Measurements from ENCODE around the gene FLACC1.

Gene FLACC1

DNA sequence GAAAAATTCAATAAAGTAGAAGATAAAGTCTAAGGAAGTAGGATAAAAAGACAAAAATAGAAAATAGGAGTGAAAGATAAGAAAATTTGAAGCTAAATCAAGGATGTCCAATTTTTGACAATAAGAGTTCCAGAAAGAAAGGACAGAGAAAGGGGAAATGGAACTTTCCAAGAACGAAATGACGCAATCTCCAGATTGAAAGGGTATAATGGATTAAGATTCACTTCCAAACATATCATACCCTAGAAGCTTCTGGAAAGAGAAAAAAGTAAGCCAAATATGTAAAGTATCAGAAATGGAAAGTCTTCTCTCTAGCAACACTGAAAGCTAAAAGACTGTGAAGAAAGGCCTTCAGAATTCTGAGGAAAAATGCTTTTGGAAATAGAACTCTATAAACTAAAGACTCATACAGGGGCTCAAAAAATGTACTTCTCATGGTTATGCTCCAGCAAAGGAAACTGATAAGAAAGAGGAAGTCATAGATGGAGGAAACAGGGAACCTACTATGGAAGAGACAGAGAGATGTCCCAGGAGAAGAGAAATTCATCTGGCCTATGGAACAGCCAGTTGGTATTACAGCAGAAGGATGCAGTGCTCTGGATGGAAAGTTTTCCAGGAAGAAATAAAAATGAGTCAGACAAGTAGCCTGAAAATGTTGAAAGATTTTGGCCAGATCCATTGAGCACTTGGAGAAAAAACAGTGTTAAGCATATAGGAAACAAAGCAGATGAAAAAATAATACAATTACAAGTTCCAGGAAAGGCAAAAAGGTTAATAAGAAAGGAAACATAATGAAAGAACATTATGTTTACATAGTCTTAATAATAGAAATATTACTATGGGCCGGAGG is 76.7 kb downstream of the FLACC1 start:
- no peak for DNase-seq (ENCODE audit: insufficient read length, low spot score)
- FAIRE-seq, result peak; percentile 14

DNA sequence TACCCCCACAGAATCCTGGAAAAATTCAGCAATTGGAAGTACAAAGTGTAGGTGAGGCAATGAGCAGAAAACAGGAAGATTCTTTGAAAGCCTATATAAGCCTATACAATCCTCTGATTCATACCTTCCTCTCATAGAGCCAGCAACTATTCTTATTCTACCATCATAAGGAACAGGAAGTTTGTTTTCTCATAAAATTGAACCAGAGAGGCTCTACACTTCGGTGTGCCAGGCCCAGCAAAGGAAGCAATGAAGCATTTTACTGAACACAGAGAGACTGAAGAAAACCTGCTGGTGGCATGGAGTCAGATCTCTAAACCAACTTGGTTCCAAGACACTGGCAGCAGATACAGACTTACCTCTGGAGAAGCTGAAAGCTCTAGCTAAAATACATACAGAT is 78.1 kb downstream of the FLACC1 start:
- FAIRE-seq (peak; percentile 44), DNase-seq (ENCODE audit: insufficient read length, low spot score) (no peak)

DNA sequence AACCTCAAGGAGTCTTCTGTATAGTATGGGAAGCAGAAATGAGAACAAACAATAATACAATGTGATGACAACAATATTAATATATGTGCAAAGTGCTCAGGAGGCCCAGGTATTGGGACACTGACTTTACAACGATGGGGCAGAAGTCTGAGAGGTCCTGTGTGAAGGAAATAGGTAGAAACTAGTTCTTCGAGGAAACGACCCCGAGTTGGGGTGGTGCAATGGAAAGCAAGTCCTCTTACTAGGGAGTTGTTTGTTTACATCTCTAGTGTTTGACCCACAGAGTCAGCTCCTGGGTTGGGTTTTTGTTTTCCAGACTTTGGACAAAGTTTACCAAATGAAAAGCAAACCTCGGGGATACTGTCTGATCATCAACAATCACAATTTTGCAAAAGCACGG is 80.6 kb downstream of the FLACC1 start:
- FAIRE-seq (no peak), DNase-seq (ENCODE audit: insufficient read length, low spot score) (no peak)

DNA sequence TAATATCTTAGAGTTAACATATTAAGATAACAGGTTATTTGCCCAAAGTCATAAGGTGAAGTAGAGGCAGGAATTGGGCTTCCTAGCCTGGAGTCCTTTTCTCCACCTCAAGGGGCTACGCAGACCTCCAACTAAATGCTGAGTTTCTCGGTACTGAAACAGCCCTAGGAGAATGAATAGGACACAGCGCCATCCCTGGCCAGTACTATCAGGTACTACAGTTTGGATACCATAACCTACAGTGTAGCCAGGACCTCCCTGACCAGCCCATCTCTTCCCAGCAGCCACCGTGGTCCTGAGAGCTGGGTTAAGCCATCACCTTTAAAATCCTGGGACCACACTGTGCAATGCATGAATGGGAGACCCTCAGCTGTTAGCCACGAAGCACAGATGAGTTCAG is 81.2 kb downstream of the FLACC1 start:
- DNase-seq (ENCODE audit: insufficient read length, low spot score), result no peak
- FAIRE-seq, result no peak

DNA sequence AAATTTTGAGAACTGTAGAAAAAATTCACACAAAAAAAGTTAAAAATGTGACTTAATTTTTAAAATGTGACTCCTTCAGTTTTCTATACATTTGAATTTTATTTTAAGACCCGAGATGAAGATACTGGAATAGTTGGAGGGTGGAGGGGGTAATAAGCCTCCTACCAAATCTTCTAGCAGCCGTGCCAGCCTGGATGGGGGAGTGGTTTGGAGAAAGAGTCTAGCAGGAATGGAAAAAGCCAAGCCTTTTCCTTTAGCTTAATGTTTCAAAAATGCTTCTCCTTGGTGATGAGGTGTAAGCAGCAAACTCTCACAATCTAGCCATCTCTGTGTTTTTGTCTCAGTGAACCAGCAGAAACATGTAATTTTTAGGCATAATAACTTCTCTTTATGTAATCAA is 82.1 kb downstream of the FLACC1 start:
- no peak for FAIRE-seq
- no peak for DNase-seq (ENCODE audit: insufficient read length, low spot score)

DNA sequence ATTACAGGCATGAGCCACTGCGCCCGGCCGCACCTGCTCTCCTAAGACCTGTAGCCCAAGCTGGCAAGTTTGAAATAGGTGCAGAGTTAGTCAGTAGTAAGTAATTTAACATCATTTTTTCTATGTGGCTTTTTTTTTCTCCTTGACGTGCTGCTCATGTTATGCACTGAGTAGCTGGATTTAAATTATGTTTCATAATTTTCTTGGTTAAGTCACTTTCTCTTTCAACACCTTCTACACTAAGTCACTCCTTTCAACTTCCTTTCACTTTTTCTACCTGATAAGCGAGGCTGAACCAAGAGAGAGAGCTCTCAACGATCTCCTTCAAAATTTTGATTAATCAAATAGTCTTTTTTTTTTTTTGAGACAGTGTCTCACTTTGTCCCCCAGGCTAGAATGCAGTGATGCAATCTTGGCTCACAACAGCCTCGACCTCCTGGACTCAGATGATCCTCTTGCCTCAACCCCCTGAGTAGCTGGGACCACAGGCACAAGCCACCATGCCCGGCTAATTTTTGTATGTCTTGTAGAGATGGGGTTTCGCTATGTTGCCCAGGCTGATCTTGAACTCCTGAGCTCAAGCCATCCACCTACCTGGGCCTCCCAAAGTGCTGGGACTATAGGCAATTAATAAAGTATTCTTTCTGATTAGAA is 83.7 kb downstream of the FLACC1 start:
- FAIRE-seq (no peak), DNase-seq (ENCODE audit: insufficient read length, low spot score) (no peak)

DNA sequence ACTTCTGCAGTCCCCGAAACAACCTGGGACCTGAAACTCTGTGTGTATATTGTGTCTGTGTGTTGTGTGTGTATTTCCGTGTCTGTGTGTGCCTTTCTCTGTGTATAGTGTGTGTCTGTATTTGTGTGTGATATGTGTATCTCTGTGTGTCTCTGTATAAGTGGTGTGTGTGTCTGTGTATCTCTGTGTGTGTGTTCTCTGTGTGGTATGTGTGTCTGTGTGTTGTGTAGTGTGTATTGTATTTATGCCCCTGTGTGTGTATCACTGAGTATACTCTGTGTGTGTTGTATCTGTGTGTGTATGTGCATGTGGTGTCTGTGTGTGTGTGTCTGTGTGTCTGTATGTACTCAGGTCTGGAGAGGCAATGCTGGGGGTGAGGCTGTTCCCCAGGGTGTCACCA is 85.2 kb downstream of the FLACC1 start:
- no peak for FAIRE-seq
- no peak for DNase-seq (ENCODE audit: insufficient read length, low spot score)

DNA sequence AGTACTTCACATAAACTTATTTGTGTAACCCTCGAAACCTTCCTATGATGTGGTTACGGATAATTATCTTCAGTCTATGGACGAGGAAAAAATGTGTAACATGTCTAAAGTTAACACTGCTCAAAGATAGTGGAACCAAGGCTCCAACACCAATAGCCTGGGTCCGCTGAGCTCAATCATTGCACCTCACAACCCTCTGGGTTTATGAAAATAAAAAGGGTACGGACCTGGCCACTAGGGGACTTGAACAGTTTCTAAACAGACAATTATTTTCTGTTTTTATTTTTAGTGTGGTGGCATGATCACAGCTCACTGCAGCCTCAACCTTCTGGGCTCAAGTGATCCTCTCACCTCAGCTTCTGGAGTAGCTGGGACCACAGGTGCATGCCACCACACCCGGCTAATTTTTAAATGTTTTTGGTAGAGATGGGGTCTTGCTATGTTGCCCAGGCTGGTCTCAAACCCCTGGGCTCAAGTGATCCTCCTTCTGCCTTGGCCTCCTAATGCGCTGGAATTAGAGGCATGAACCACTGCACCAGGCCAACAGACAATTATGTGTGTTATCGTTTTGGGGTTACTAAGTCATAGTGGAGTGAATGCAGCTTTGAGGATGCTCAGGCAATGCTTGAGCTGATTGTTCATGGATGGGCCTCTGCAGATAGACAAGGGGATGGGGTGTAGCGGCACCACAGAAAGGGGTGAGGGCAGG is 86.7 kb downstream of the FLACC1 start:
- FAIRE-seq (no peak), DNase-seq (ENCODE audit: insufficient read length, low spot score) (no peak)

DNA sequence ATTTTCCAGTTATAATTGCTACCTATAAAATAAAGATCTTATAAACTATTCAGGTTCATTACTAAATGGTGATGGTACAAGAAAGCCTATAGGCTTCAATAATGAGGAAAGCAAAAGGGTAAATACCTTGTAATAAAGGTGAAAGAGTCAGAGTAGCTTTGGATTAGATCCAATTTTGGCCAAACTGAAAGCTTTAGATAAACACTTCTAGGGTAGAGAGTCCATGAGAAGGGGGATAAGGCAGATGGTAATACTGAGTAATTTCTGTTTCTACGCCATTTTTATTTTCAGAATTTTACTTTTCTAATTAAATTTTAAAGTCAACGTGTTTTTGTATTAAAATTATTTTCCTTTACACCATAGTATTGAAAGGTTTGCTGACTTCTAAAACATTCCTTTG is 87.4 kb downstream of the FLACC1 start:
- no peak for DNase-seq (ENCODE audit: insufficient read length, low spot score)

DNA sequence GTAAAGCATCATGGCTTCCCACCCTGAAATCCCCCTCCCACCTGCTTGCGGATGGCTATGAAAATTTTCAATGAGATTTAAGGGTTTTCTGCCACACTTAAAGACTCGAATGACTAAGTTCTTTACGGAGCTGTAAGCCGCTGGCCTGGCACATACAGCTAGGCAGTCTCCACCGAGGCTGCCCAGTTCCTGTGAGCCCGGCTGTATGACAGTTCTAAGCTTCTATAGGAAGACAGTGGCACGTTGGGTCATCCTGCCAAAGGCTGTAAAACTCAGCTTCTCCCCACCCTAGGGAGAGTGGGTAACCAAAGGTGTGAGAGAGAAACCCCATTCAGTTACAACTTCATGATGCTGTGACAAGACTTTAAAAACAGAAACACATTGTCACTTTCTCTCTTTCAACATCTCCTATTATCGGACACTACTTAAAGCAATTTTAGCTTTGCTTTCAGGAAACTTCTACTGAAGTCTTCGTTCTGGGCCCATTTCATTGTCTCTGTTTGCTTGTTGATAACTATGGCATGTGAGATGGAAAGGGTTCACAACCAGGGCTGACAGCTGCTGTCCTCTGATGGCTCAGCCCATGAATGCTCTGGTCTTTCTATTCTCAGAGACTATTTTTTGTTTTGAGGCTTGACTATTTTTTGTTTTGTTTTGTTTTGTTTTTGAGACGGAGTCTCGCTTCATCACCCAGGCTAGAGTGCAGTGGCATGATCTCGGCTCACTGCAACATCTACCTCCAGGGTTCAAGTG is 89.7 kb downstream of the FLACC1 start:
- DNase-seq (ENCODE audit: insufficient read length, low spot score) (no peak), FAIRE-seq (no peak)

More for the DNA sequence above, 87.4 kb downstream of the FLACC1 start:
- no peak for FAIRE-seq

DNA sequence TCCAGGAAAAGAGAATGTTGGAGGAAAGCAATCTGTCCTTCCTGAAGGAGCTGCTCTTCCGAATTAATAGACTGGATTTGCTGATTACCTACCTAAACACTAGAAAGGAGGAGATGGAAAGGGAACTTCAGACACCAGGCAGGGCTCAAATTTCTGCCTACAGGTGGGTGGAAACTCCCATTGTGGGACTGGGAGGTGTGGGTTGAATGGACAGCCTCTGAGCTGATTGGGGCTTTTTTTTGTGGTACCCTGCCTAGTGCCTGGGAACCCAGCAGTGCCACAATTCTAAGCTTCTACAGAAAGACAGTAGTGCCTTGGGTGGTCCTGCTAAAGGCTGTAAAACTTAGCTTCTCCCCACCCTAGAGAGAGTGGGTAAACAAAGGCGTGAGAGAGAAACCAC is 90.5 kb downstream of the FLACC1 start:
- DNase-seq (ENCODE audit: insufficient read length, low spot score), result no peak
- no peak for FAIRE-seq

DNA sequence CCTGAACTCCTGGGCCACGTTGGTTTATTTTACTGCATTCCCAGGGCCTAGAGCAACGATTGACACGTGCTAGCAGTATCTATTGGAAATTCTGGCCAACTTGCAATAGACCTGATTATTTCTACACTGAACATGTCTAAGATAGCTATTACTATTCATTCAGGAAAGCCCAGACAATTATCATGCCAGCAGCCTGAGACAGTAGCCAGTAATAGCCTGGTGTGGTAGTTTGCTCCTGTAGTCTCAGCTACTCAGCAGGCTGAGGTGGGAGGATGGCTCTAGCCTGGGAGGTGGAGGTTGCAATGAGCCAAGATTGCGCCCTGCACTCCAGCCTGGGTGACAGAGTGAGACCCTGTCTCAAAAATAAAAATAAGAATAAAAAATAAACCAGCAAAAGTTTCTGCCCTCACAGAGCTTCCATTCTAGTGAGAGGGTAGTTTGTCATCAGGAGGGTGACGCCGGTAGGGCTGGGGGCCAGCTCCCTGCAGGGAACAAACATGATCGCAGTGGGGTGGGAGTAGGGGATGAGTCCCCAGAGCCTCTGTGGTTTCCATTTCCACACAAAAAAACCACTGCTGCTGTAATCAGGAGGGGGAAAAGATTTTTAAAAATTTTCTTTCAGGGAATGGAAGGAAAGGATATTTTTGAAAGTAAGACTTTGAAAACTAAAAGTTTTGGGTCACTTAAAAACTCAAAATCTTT is 92.5 kb downstream of the FLACC1 start:
- no peak for DNase-seq (ENCODE audit: insufficient read length, low spot score)
- no peak for FAIRE-seq

DNA sequence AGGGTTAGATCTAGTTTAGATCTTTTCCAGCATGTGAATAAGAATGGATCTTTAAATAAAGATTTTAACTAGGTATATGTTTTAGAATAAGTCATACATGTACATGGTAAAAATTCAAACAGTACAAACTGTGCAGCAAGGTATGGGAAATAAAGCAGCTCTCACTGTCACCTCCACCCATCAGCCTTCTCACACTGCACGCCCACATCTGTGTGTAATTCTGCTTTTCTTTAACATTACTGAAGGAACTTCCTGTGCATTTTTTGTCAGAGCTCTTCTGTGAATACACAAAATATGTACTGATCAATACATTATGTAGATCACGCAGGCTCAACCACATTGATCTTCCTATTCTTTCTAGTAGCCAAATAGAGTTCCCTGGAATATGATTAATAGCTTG is 93.4 kb downstream of the FLACC1 start:
- DNase-seq (ENCODE audit: insufficient read length, low spot score) (no peak), FAIRE-seq (peak; percentile 80)

DNA sequence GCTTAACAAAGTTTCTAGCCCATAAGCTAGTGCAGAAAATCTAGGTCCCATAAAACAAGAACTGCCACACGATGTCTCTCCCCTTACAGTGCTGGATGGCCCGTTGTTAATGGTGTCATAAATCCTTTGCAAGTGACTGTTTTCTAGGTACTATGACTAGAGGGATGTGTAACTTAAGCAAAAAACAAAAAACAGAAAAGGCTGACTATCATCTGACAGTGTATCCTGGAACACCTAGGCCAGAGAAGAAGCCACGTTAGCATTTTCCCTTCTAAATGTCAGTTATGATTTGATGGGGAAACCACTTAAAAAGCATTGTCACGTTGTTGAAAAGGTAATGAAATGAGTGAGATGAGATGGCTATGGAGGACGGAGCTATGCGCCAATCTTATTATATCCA is 94.4 kb downstream of the FLACC1 start:
- FAIRE-seq (peak; percentile 51), DNase-seq (ENCODE audit: insufficient read length, low spot score) (no peak)

DNA sequence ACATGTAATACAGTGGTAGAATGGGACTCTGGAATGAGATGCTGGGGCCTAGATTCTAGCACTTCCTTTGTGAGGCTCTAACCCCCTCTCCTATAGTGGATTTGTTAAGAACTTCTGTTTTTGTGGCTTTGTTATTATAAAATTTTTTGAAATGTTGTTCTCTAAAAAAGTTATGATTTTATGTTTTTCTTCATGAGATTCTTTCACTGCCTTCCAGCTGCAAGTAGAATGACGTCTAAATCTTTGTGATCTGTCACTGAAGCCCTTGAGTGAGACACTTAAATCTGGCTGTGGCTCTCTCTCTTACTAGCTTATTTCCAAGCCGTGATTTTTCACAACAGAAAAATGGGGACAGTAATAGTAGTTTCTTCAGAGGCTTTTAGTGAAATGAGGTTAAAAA is 95.2 kb downstream of the FLACC1 start:
- DNase-seq (ENCODE audit: insufficient read length, low spot score) (no peak), FAIRE-seq (no peak)

DNA sequence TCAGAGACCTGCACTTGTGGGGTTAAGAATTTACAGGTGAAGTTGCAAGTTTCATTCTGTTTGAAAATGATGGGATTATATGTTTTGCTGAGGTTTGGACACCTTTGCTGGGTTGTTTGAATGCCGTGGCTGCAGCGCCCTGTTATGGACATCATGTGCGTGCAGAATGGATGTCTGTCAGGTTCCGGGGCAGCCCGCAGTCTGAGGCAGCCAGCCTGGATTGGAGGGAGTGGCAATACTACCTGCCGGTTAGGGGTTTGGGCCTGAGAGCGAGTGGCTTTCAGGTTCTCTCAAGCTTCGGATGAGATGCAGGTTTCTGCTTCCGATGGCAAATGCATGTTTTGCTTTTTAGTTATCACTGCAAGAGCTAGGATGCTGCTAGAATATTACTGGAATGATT is 95.7 kb downstream of the FLACC1 start:
- peak; percentile 26 for FAIRE-seq
- DNase-seq (ENCODE audit: insufficient read length, low spot score), result no peak

DNA sequence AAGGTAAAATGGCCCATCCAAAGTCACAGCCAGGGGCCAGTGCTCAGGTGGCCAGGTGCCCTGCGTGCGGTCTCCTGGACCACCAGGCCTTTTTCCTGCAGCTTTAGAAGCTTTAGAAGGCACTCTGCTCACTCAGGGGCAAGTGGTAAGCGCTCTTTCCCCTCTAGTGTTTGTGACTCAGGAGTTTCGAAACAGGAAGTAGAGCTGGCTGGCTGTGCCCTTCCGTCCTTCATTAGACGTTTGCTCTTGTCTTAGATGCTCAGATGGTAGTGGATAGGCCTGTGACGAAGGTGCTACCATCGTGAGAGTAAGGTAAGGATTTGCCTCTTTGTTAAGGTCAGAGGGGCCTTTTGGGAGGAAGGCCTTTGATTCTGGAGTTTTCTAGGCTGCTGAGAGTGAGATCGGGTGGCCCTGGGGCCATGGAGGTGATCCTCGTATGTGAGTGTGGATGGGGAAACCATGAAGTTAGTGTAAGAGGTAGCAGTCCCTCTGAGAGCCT is 96.8 kb downstream of the FLACC1 start, which contains the start of gene CASP8:
Gene CASP8, plus strand, starts transcription at position 235 of the 499 bp plus-strand sequence. CDS start 5,951 bp downstream, outside the sequence.
- DNase-seq (ENCODE audit: insufficient read length, low spot score) (peak; percentile 28), FAIRE-seq (peak; percentile 90)

DNA sequence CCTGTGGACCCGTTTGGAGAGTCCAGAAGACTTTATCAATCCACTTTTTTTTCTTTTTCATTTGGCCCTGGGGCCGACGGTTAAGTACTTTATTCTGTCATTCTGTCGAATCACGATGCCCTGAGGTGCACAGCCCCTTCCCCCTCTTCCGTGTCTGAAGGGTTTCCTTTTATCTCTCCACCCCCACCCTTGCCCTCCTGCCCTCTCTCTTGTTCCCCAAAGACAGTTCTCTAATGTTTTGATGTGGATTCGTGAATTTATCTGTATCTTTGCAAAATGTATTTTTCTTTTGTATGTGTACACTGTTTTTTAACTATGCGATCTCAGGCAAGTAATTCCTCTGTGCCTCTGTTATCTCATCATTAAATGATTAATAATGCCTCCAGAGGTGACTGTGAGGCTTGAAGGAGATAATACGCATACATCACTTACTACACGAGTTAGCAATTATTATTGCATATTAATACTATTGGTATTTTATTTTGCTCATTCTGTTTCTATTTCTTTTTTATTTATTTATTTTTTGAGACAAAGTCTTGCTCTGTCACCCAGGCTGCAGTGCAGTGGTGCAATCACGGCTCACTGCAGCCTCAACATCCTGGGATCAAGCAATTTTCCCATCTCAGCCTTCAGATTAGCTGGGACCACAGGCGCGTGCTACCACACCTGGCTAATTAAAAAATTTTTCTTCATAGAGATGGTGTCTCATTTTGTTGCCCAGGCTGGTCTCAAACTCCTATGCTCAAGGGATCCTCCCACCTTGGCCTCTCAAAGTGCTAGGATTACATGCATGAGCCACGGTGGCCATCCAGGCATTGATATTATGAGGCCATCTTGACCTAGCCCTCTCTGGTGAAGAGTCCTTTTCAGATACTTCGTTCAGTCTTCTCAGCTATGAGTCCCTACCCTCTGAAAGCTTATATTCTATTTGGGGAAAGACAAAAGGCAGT is 98.2 kb downstream of the FLACC1 start:
- FAIRE-seq, result no peak

More for the DNA sequence above, 98.2 kb downstream of the FLACC1 start:
- DNase-seq (ENCODE audit: insufficient read length, low spot score), result no peak

All from GM19239 (cell line).